Inflammatory macrophage treated with lipopolysaccharide for 4 hours (primary cell): ENCODE results near the gene SHROOM3.

Source experiments
- DNase-seq: peaks from one replicate; pipeline ENCODE4 v3.0.0-alpha.2; 2020

SHROOM3 gene

GRCh38 chr4:76571274-76571673 is 136.2 kb downstream of the SHROOM3 start:
- DNase-seq: no peak

DNA sequence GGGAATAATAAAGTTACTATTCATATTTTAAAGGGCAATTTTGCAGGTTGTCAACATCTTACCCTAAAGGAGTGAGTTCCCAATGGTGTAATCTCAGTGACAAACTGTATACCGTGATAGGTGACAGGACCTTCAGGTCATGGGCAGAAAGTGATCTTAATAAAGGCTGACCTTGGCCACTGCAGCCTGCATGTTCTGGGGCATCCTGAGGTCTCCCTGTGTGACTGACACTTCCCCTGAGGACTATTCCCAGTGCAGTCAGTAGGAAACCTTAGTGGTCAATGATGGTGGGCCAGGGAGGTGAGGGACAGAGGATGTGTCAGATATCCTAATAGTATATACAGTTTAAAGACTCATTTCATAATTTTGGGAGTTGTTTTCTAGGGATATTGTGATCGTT is 137.2 kb downstream of the SHROOM3 start:
- DNase-seq: no peak

DNA sequence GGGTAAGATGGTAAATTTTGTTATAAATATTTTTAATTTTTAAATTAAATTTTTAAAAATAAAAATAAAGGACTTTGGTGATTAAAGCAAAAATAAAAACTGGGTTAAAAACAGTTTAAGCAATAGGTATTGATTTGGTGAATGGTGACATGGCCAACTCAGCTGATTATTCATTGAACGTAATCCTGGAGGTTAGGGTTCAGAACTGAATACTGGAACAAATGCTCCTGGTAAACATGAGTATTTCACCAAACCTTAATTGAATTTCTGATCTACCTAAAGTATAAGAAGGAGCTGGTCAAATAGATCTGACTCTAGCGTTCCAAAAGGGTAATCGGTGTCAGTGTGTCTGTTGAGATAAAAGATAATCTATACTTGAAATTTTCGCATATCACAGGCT is 141.8 kb downstream of the SHROOM3 start:
- no peak for DNase-seq

DNA sequence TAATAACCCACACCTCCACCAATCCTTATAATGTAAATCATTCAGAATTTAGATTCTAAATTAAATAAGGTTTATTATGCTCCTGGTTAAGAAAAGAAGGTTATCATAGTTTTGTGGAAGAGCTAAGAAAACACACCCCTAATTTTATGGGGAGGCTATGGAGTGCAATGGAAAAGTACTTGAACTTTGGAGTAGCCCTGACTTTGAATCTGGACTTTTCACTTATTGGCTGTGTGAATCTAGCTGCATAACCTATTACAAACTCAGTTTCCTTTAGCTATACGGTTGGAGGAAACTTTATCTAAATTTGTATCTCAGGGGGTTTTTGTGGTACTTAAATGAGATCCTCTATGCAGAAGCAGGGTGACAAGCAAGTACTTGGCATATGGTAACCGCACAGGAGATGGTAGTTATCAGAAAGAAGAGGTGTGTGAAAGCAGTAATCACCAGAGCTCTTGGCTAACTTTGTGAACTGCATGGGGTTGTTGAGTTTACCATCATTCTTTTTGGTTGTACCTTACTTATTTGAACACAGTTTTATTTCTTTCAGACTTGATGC is 143.1 kb downstream of the SHROOM3 start:
- DNase-seq: no peak

DNA sequence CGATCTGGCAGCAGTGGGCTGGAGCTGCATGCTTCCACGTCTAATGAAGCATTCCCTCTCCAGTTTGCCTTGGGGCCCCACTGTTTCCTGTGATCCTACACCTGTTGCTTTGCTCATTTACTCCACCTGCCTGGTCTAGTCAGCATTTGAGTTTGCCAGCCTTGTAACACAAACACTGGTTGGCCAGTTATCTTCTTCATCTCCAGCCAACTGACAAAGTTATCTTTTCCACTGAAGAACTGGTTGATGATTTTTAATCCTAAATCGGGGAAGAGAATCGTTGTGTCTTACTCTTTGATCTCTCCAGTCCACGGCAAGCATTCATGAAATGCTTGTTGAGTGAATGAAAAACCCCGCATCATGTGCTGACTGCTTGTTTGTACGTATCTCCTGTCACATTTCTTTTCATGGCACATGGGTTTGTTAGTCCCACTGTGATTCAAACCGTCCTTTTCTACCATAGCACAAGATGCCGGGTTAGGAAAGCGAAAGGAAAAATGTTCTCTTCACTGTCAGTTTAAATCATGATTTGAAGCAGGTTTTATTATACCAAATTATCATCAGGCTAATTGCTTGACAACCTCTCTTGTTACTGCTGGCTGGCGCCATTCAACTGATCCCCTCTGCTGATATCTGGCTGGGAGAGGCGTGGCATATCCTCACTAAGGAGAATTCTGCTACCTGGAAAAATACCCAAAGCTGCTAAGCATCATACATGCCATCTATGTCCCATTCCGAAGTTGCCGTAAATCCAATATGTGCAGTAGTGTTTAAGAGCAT is 144.8 kb downstream of the SHROOM3 start:
- DNase-seq: no peak

- DNase-seq: no peak
Measured at GRCh38 chr4:76581077-76581962, 146.3 kb downstream of the SHROOM3 start.

DNA sequence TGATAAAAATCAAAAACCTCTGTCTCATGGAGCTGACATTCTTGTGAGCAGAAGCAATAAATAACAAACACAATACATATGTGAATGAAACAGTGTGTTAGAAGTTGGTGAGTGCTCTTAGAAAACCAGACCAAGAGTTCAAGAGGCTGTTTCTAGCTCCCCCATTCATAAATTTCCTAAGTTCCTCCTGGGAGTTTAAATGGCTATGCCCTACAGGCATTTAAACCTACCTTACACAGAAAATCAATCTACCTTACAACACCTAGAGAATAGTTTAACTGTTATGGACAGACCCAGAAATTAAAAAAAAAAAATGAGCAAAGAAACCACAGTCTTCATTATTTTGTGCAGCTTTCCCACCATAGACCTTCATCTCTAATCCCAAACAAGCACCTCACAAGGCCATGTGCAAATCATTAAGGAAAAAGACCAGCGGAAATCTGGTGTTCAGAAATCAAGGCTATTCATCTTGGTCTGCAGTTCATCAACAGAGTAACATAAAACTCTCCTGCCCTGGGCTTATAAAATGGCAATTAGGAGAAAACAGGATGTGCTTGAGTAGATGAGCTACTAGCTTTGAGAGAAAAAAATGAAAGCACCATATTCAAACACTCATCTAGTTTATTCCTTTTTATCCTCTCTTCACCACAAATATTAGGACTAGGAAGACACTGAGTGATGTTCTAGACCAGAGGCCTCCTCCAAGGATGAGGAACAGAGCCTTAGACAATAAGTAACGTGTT is 147.2 kb downstream of the SHROOM3 start:
- DNase-seq: no peak

- no peak for DNase-seq
Measured at GRCh38 chr4:76582817-76583087, 147.7 kb downstream of the SHROOM3 start.

DNA sequence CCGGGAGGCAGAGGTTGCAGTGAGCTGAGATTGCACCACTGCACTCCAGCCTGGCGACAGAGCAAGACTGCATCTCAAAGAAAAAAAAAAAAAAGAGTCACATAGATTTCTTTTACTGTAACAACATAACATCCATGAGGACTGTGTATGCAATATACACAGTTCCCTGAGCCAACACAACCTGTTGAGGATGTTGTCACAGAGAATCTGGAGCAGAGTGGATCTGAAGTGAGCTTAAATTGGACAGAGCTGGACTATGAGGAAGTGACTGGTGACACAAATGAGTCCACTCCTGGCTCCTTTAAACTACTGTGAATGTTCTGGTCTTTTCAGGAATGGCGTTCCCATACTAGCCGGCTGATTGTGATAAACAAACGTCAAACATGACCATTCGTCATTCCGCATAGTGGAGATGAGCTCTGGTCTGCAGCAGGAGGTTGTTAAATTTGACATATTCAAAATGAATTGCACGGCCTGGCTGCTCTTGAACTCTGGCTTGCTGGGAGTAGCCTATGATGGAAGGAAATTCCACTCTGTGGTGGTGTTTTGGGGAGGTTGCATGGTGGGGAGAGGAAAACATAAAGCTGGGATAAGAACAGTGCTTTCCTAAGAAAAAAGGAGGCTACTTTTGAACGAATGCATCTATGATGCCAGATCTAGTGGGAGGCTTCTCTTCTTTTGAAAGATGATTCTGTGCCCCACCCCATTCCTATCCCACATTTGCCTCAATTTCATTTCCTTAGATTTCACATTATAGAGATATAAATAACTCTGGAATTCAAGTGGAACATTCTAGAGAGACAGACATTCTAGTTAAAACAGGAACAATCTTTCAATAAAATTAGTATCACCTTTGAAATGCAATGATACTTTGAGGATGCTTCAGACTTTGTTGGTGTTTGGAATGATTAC is 149.5 kb downstream of the SHROOM3 start:
- DNase-seq: no peak

GRCh38 chr4:76585272-76585671 is 150.2 kb downstream of the SHROOM3 start:
- DNase-seq: no peak

GRCh38 chr4:76585897-76586360 is 150.9 kb downstream of the SHROOM3 start:
- DNase-seq: peak; percentile 18

DNA sequence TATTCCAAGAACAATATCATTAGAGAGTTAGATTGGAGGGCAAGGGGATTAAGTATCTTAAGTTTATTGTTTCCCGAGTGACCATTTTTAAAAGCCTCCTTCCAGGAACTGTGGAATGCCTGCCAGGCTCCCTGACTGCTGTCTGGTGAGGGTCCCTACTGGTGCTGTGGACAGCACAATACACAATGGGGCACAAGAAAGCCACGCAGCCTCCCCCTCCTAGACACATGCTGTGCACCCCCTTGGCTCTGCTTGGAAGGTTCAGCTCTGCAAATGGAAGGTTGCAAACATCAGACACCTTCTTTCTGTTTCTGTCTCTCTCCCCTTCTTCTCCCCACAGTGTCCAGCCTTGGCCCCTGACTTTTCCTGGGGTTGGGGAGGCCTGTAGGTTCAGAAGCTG is 153.2 kb downstream of the SHROOM3 start:
- DNase-seq: no peak

DNA sequence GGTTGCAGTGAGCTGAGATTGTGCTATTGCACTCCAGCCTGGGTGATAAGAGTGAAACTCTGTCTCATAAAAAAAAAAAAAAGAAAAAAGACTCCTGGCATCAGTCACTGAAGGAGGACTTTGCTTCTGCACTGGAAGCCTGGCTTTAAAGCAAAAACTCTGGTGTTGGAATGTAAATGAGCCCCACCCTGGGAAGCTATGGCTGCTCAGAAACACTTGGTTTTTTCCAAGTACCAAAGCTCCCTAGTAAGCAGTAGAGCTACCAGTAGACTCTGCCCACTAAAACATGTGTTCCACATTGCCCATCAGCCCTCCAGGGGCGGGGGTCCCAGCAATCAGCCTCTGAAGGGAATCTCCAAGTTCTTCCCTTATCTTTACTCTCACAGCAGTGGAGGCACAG is 154.4 kb downstream of the SHROOM3 start:
- no peak for DNase-seq

GRCh38 chr4:76589872-76590797 is 155.1 kb downstream of the SHROOM3 start:
- no peak for DNase-seq

DNA sequence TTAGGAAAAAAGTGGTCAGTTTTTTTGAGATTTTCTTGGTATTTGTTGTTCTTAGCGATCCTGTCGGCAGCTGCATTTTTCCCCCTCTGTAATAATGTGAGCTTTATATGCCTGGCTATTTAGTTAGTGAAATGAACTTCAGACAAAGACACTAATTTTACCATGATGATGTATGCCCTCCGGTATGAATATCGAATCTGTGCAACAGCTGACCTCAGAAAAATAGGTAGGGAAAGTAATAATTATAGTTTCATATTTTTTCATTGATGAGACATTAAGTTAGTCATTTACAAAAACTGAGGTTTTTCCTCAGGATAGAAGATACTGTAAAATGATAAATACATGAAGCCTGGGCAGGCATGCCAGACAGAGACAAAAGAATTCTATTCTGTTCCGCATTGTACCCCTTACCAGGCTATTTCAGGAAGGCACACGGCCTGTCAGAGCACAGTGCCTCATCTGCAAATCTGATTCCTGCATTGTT is 155.8 kb downstream of the SHROOM3 start:
- DNase-seq: no peak

DNA sequence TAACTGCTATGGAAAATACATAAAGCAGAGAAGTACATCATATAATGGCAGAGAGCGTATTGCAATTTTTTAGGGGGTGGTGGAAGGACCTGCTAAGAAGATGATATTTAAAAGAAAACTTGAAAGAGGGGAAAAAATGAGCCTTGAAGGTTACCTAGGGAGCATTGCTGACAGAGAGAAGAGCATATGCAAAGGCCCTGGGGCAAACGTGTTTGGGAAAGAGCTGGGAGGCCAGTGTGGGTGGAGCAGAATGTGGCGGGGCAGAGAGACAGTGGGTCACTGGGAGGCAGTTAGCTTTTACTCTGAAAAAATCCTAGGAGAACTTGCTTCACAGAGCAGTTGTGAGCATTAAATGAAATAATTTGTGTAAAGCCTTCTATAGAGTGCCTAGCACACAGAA is 157.0 kb downstream of the SHROOM3 start:
- DNase-seq: no peak

DNA sequence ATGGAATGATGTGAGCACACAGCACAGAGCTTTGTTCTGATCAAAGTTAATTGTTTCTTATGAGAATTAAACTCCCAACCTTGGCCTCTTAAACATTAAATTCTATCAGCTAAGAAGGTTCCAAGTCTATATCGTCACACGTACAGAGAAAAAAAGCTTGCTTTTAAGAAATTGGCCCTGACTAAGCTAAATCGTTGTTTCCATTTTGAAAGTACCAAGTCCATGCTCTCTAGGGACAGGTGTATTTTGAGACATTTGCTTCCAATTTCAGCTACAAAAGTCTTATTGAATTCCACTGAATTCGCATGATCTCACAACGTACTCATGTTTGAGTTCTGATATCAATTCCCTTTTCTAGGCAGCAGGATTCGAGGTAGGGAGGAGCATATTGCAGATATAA is 157.4 kb downstream of the SHROOM3 start:
- no peak for DNase-seq

DNA sequence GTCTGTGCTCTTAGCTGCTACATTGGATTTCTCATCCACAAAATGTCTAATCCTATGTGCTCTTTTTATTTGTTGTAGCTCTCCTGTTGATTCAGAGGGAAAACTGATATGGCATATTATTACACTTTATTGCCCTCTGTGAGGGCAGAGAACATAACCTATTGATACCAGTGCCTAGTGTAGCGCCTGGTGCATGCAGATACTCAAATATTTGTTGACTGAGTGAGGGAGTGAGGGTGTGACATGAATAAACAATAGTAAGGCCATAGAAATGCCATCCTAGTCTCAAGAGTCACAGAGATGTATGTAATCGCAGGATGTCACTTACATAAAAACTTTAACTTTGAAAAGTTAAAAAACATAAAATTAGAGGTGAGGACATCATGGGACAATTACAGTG is 159.1 kb downstream of the SHROOM3 start:
- DNase-seq: no peak

DNA sequence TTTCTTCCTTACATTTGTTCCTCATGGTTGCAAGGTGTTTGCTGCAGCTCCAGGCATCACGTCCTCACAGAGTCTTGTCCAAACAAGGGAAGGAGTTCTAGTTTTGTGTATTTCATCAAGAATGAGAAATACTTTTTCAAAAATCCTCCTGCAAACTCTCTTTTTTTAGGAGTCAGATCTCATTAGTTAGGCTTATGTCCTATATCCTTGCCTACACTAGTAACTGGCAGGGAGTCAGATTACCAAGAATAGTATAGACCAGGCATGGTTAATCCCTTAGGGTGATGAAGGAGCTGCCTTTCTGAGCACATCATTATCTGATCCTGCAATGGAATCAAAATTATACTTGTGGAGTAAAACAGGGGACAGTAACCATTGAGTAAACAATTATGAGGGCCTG is 160.4 kb downstream of the SHROOM3 start:
- DNase-seq: no peak

GRCh38 chr4:76596713-76597112 is 161.7 kb downstream of the SHROOM3 start:
- DNase-seq: no peak
